NCI-H2196 (cell line): ENCODE measurements around the gene TFB1M.

Experiments
- DNase-seq: peaks from one replicate; lab custom pipeline; 2025; ENCODE audit not compliant: unreplicated experiment; lab: John Stamatoyannopoulos, UW

The TFB1M gene

GRCh38 chr6:155265843-155266535 is 48.3 kb downstream of the TFB1M start:
- no peak for DNase-seq

- DNase-seq, result no peak
These were observed 49.5 kb downstream of the TFB1M start for GRCh38 chr6:155264693-155265320.

- DNase-seq, result no peak
These were observed 50.8 kb downstream of the TFB1M start, which contains the start of gene CLDN20 for GRCh38 chr6:155263373-155264063. Gene CLDN20 (plus strand): TSS chr6:155264013. CDS start chr6:155275720, 11,707 bp downstream.

GRCh38 chr6:155262655-155263054 is 51.6 kb downstream of the TFB1M start:
- DNase-seq, result no peak

- no peak for DNase-seq
These were observed 53.0 kb downstream of the TFB1M start for GRCh38 chr6:155261111-155261900.

GRCh38 chr6:155260686-155261085 is 53.6 kb downstream of the TFB1M start:
- DNase-seq, result no peak

- no peak for DNase-seq
These were observed 54.4 kb downstream of the TFB1M start for GRCh38 chr6:155259897-155260296.

- DNase-seq, result no peak
These were observed 55.1 kb downstream of the TFB1M start for GRCh38 chr6:155259204-155259603.

GRCh38 chr6:155257796-155258195 is 56.5 kb downstream of the TFB1M start:
- no peak for DNase-seq

GRCh38 chr6:155256122-155256795 is 58.0 kb downstream of the TFB1M start:
- DNase-seq, result no peak

GRCh38 chr6:155254139-155254538 is 60.1 kb downstream of the TFB1M start:
- no peak for DNase-seq

GRCh38 chr6:155253337-155253736 is 60.9 kb downstream of the TFB1M start:
- no peak for DNase-seq

- DNase-seq, result no peak
These were observed 61.7 kb downstream of the TFB1M start for GRCh38 chr6:155252581-155252980.

- no peak for DNase-seq
These were observed 63.4 kb downstream of the TFB1M start for GRCh38 chr6:155250701-155251381.

GRCh38 chr6:155248008-155249001 is 66.0 kb downstream of the TFB1M start:
- DNase-seq, result no peak

GRCh38 chr6:155247618-155248007 is 66.7 kb downstream of the TFB1M start:
- no peak for DNase-seq

- no peak for DNase-seq
These were observed 67.5 kb downstream of the TFB1M start for GRCh38 chr6:155246825-155247224.

GRCh38 chr6:155245831-155246230 is 68.5 kb downstream of the TFB1M start:
- DNase-seq, result no peak

GRCh38 chr6:155245193-155245592 is 69.1 kb downstream of the TFB1M start:
- DNase-seq, result no peak
